Mesenchymal stem cell (in vitro differentiated cells and primary cell): ENCODE results near the gene DNAJC27.

Source experiments
- DNase-seq: peaks from one replicate; pipeline ENCODE4 v3.0.0-alpha.2; 2013
- H2AFZ ChIP-seq: one replicate; pipeline ENCODE4 v1.6.1; 2013; ENCODE audit warnings: low read depth, mild to moderate bottlenecking, control low read depth, inconsistent platforms, low read length, moderate library complexity
- H2AK5ac ChIP-seq: 2 replicates; pipeline ENCODE4 v1.6.1; 2013; ENCODE audit warnings: low read length, moderate library complexity, mild to moderate bottlenecking, inconsistent platforms; ENCODE audit not compliant: severe bottlenecking
- H2BK120ac ChIP-seq: one replicate; pipeline ENCODE4 v1.6.1; 2013; ENCODE audit warnings: low read depth, mild to moderate bottlenecking, inconsistent platforms, low read length, moderate library complexity
- H2BK12ac ChIP-seq, 2 experiments: one replicate each; pipeline ENCODE4 v1.6.1; 2013; ENCODE audit warnings: inconsistent platforms in 2 of 2, low read length in 2 of 2, mild to moderate bottlenecking in 2 of 2, moderate library complexity in 2 of 2, control low read depth in 1 of 2
- H2BK15ac ChIP-seq: one replicate; pipeline ENCODE4 v1.6.1; 2013; ENCODE audit warnings: mild to moderate bottlenecking, low read depth, inconsistent platforms; ENCODE audit not compliant: poor library complexity, severe bottlenecking
- H2BK5ac ChIP-seq: 2 replicates; pipeline ENCODE4 v1.6.1; 2013; ENCODE audit warnings: low read depth, mild to moderate bottlenecking, low read length, control low read depth, inconsistent platforms; ENCODE audit not compliant: poor library complexity, severe bottlenecking
- H3K14ac ChIP-seq, 2 experiments: one replicate each; pipeline ENCODE4 v1.6.1; 2013; ENCODE audit warnings: inconsistent platforms in 2 of 2, low read length in 2 of 2, control low read depth in 1 of 2, mild to moderate bottlenecking in 1 of 2, moderate library complexity in 1 of 2
- H3K18ac ChIP-seq, 2 experiments: one replicate each; pipeline ENCODE4 v1.6.1; 2013; ENCODE audit warnings: inconsistent platforms in 2 of 2, low read length in 2 of 2, control low read depth in 1 of 2, low read depth in 1 of 2, mild to moderate bottlenecking in 1 of 2
- H3K23ac ChIP-seq, 2 experiments: one replicate each; pipeline ENCODE4 v1.6.1; 2013; ENCODE audit warnings: inconsistent platforms in 2 of 2, low read length in 2 of 2, mild to moderate bottlenecking in 2 of 2, moderate library complexity in 2 of 2, control low read depth in 1 of 2
- H3K27ac ChIP-seq: 2 replicates; pipeline ENCODE4 v1.5.1; 2013; ENCODE audit warnings: mild to moderate bottlenecking, moderate library complexity, low read length, control low read depth, inconsistent platforms; ENCODE audit not compliant: poor library complexity, severe bottlenecking
- H3K27me3 ChIP-seq, 2 experiments: 2 replicates each; pipeline versions ENCODE4 v1.6.1 to v1.7.0; 2013; ENCODE audit warnings: low read length in 2 of 2, mild to moderate bottlenecking in 2 of 2, moderate library complexity in 2 of 2, control low read depth in 1 of 2, inconsistent platforms in 1 of 2; ENCODE audit not compliant: control insufficient read depth in 1 of 2, insufficient read depth in 1 of 2
- H3K36me3 ChIP-seq, 2 experiments: 2 replicates each; pipeline versions ENCODE4 v1.6.1 to v1.7.0; 2013; ENCODE audit warnings: low read length in 2 of 2, control low read depth in 1 of 2, inconsistent platforms in 1 of 2, low read depth in 1 of 2, mild to moderate bottlenecking in 1 of 2; ENCODE audit not compliant: insufficient read depth in 2 of 2, control insufficient read depth in 1 of 2
- H3K4ac ChIP-seq, 2 experiments: one replicate each; pipeline ENCODE4 v1.6.1; 2013; ENCODE audit warnings: inconsistent platforms in 2 of 2, low read length in 2 of 2, mild to moderate bottlenecking in 2 of 2, moderate library complexity in 2 of 2, control low read depth in 1 of 2, low read depth in 1 of 2
- H3K4me1 ChIP-seq: 2 replicates; pipeline ENCODE4 v1.6.1; 2013; ENCODE audit warnings: low read depth, low read length, control low read depth; ENCODE audit not compliant: control insufficient read depth, insufficient read depth
- H3K4me2 ChIP-seq: 2 replicates; pipeline ENCODE4 v1.6.1; 2013; ENCODE audit warnings: low read length, mild to moderate bottlenecking, inconsistent platforms; ENCODE audit not compliant: poor library complexity, severe bottlenecking
- H3K4me3 ChIP-seq, 2 experiments: 2 replicates each; pipeline versions ENCODE4 v1.5.1 to v1.7.0; 2013; ENCODE audit warnings: low read length in 2 of 2, mild to moderate bottlenecking in 2 of 2, control low read depth in 1 of 2, low read depth in 1 of 2; ENCODE audit not compliant: insufficient read depth in 1 of 2
- H3K79me1 ChIP-seq: replicated peaks from 2 replicates; pipeline ENCODE4 v1.6.1; 2013; ENCODE audit warnings: mild to moderate bottlenecking, control low read depth, low read length, inconsistent platforms; ENCODE audit not compliant: poor library complexity, severe bottlenecking
- H3K9ac ChIP-seq: 2 replicates; pipeline ENCODE4 v1.7.0; 2013; ENCODE audit warnings: mild to moderate bottlenecking, low read length, moderate library complexity
- H3K9me3 ChIP-seq: 2 replicates; pipeline ENCODE4 v1.7.0; 2013; ENCODE audit warnings: mild to moderate bottlenecking, low read length; ENCODE audit not compliant: control insufficient read depth
- H4K8ac ChIP-seq: one replicate; pipeline ENCODE4 v1.6.1; 2013; ENCODE audit warnings: inconsistent platforms, mild to moderate bottlenecking, low read length, moderate library complexity
- H4K91ac ChIP-seq: one replicate; pipeline ENCODE4 v1.6.1; 2013; ENCODE audit warnings: mild to moderate bottlenecking, low read length, inconsistent platforms
- WGBS: methylation state at CpG from one replicate; pipeline ENCODE4 v1.1.7; 2013; ENCODE audit warnings: mixed read lengths; 5-methylcytosine and 5-hydroxymethylcytosine counted together

Gene DNAJC27

GRCh38 chr2:24929230-24929629, 42.5 kb downstream of the DNAJC27 start:
- Histone ChIP-seq H3K4me1 (peaks cover 6% of the 10 kb centered on the region), H2BK12ac (no peak overlapping the region), H2BK120ac (no peak overlapping the region), H2BK5ac (no peak overlapping the region), H3K23ac (no peak overlapping the region), H3K18ac (no peak overlapping the region), H3K14ac (no peak overlapping the region), H3K4ac (no peak overlapping the region), H3K27me3 (no peaks in the 10 kb centered on the region), H3K27ac (no peak overlapping the region), H3K9me3 (no peaks in the 10 kb centered on the region), H2AFZ (no peak overlapping the region), H3K4me3 (no peak overlapping the region), H2BK15ac (no peak overlapping the region), H3K36me3 (no peaks in the 10 kb centered on the region), H4K8ac (no peak overlapping the region), H4K91ac (no peak overlapping the region), H3K79me1 (no peaks in the 10 kb centered on the region), H2AK5ac (no peak overlapping the region), H3K4me2 (no peak overlapping the region), H3K9ac (no peak overlapping the region)
- 92% methylated on average over 2 of the region's 3 CpGs for WGBS
- no peak for DNase-seq

- H4K8ac ChIP-seq, result no peak overlapping the region
- no peaks in the 10 kb centered on the region for H3K79me1 ChIP-seq
- no peak overlapping the region for H2BK12ac ChIP-seq
- no peaks in the 10 kb centered on the region for H3K9me3 ChIP-seq
- no peak for DNase-seq
- H3K4me1 ChIP-seq, result peaks cover 6% of the 10 kb centered on the region
- no peak overlapping the region for H2AFZ ChIP-seq
- no peak overlapping the region for H3K23ac ChIP-seq
- H2BK15ac ChIP-seq, result no peak overlapping the region
- no peak overlapping the region for H2AK5ac ChIP-seq
- no peak overlapping the region for H3K4me2 ChIP-seq
- no peaks in the 10 kb centered on the region for H3K27me3 ChIP-seq
- no peak overlapping the region for H3K4me3 ChIP-seq
- no peaks in the 10 kb centered on the region for H3K36me3 ChIP-seq
- no peak overlapping the region for H3K14ac ChIP-seq
- no peak overlapping the region for H3K9ac ChIP-seq
- H2BK5ac ChIP-seq, result no peak overlapping the region
- H4K91ac ChIP-seq, result no peak overlapping the region
- no peak overlapping the region for H3K27ac ChIP-seq
- H2BK120ac ChIP-seq, result no peak overlapping the region
- H3K4ac ChIP-seq, result no peak overlapping the region
- H3K18ac ChIP-seq, result no peak overlapping the region
Observed at GRCh38 chr2:24928036-24928435, 43.7 kb downstream of the DNAJC27 start.

- H3K18ac ChIP-seq, result no peak overlapping the region
- no peak for DNase-seq
- 59% methylated on average over 33 of the region's 33 CpGs for WGBS
- no peak overlapping the region for H3K4me2 ChIP-seq
- peak overlapping the region in 1 of 2 experiments; percentile 63 for H3K4me3 ChIP-seq
- H3K23ac ChIP-seq, result no peak overlapping the region
- H2AK5ac ChIP-seq, result no peak overlapping the region
- no peak overlapping the region for H4K91ac ChIP-seq
- no peak overlapping the region for H3K4ac ChIP-seq
- no peaks in the 10 kb centered on the region for H3K79me1 ChIP-seq
- H3K9me3 ChIP-seq, result no peaks in the 10 kb centered on the region
- H2BK5ac ChIP-seq, result no peak overlapping the region
- peak overlapping the region; percentile 51 for H2AFZ ChIP-seq
- no peak overlapping the region for H2BK120ac ChIP-seq
- no peak overlapping the region for H3K14ac ChIP-seq
- H2BK15ac ChIP-seq, result no peak overlapping the region
- peak overlapping the region; percentile 78 for H3K9ac ChIP-seq
- no peak overlapping the region for H2BK12ac ChIP-seq
- peak overlapping the region; percentile 2 for H4K8ac ChIP-seq
- no peaks in the 10 kb centered on the region for H3K27me3 ChIP-seq
- no peaks in the 10 kb centered on the region for H3K36me3 ChIP-seq
- peaks cover 6% of the 10 kb centered on the region for H3K4me1 ChIP-seq
- no peak overlapping the region for H3K27ac ChIP-seq
Observed at GRCh38 chr2:24926602-24927252, 45.0 kb downstream of the DNAJC27 start.

GRCh38 chr2:24926220-24926601, 45.5 kb downstream of the DNAJC27 start:
- no peak overlapping the region for H3K14ac ChIP-seq
- peak overlapping the region; percentile 10 for H2AFZ ChIP-seq
- DNase-seq, result no peak
- H4K91ac ChIP-seq, result no peak overlapping the region
- H2BK12ac ChIP-seq, result no peak overlapping the region
- no peak overlapping the region for H4K8ac ChIP-seq
- H3K27ac ChIP-seq, result no peak overlapping the region
- WGBS, result 97% methylated on average over 14 of the region's 14 CpGs
- peaks cover 6% of the 10 kb centered on the region for H3K4me1 ChIP-seq
- H3K36me3 ChIP-seq, result no peaks in the 10 kb centered on the region
- no peaks in the 10 kb centered on the region for H3K9me3 ChIP-seq
- no peak overlapping the region for H2BK120ac ChIP-seq
- H3K18ac ChIP-seq, result no peak overlapping the region
- H2BK5ac ChIP-seq, result no peak overlapping the region
- no peak overlapping the region for H3K23ac ChIP-seq
- H3K4ac ChIP-seq, result no peak overlapping the region
- H3K4me3 ChIP-seq, result peak overlapping the region in 1 of 2 experiments; percentile 63
- no peak overlapping the region for H2AK5ac ChIP-seq
- H3K79me1 ChIP-seq, result no peaks in the 10 kb centered on the region
- no peak overlapping the region for H3K4me2 ChIP-seq
- H3K27me3 ChIP-seq, result no peaks in the 10 kb centered on the region
- H3K9ac ChIP-seq, result peak overlapping the region; percentile 78
- no peak overlapping the region for H2BK15ac ChIP-seq
